HG02970 (cell line): ENCODE measurements around the gene MYCBP2.
A peak's percentile ranks its signal among the peaks of the same experiment; 100 is the strongest.

Experiments
- ATAC-seq: cut with Tn5 transposase; IDR thresholded peaks from one replicate; pipeline ENCODE4 v1.9.1; 2021; ENCODE audit warnings: mild to moderate bottlenecking, moderate library complexity, moderate number of reproducible peaks; ENCODE audit not compliant: unreplicated experiment, low FRiP score

Gene MYCBP2

GRCh38 chr13:77042566-77043177 is 284.2 kb downstream of the MYCBP2 start:
- ATAC-seq = no peak

GRCh38 chr13:77040835-77041234 is 286.1 kb downstream of the MYCBP2 start:
- ATAC-seq = no peak

GRCh38 chr13:77040076-77040475 is 286.8 kb downstream of the MYCBP2 start:
- no peak for ATAC-seq

- no peak for ATAC-seq
Measured at GRCh38 chr13:77038907-77039480, 287.9 kb downstream of the MYCBP2 start.

- ATAC-seq = no peak
Measured at GRCh38 chr13:77036279-77036678, 290.6 kb downstream of the MYCBP2 start.

- no peak for ATAC-seq
Measured at GRCh38 chr13:77034881-77035280, 292.0 kb downstream of the MYCBP2 start.

GRCh38 chr13:77033717-77034302 is 293.1 kb downstream of the MYCBP2 start:
- ATAC-seq = no peak

- ATAC-seq = no peak
Measured at GRCh38 chr13:77031656-77032243, 295.1 kb downstream of the MYCBP2 start.

GRCh38 chr13:77029436-77029835 is 297.5 kb downstream of the MYCBP2 start:
- ATAC-seq = no peak

GRCh38 chr13:77028202-77028601 is 298.7 kb downstream of the MYCBP2 start:
- no peak for ATAC-seq

- peak; percentile 65 for ATAC-seq
Measured at GRCh38 chr13:77026861-77027621, 299.9 kb downstream of the MYCBP2 start, which contains the start of gene FBXL3. Gene FBXL3, minus strand, starts transcription at chr13:77027159. Its CDS starts 5,299 bp downstream, at chr13:77021860.

GRCh38 chr13:77026255-77026860 is 300.5 kb downstream of the MYCBP2 start:
- peak; percentile 42 for ATAC-seq

- no peak for ATAC-seq
Measured at GRCh38 chr13:77022341-77022740, 304.6 kb downstream of the MYCBP2 start.

- ATAC-seq = no peak
Measured at GRCh38 chr13:77019756-77020155, 307.1 kb downstream of the MYCBP2 start.

GRCh38 chr13:77016888-77017623 is 309.8 kb downstream of the MYCBP2 start:
- no peak for ATAC-seq

GRCh38 chr13:77016251-77016812 is 310.6 kb downstream of the MYCBP2 start:
- ATAC-seq = no peak

GRCh38 chr13:77014906-77015685 is 311.8 kb downstream of the MYCBP2 start:
- ATAC-seq = no peak

GRCh38 chr13:77013853-77014542 is 312.9 kb downstream of the MYCBP2 start:
- ATAC-seq = no peak
